D721Med (cell line): ENCODE measurements around the gene GLDC.
"Not testable (repeated sequence)": the region's sequence is repeated elsewhere in the genome, so short reads cannot be mapped to it uniquely, and the experiment has no call there.

Experiments
- DNase-seq: peaks from one replicate; pipeline ENCODE4 v3.0.0; 2011; ENCODE audit warnings: low spot score; ENCODE audit not compliant: insufficient read length
- FAIRE-seq: peaks from 2 replicates; lab custom pipeline; 2011; peaks lifted over from hg19 to GRCh38; lab: Jason Lieb, UNC
- CTCF ChIP-seq: IDR thresholded peaks from 2 replicates; pipeline ENCODE4 v1.5.1; 2012; ENCODE audit warnings: mild to moderate bottlenecking, control low read depth; ENCODE audit not compliant: insufficient read depth; ENCODE audit errors: missing control alignments

Gene GLDC

GRCh38 chr9:6633378-6633777, 12.2 kb downstream of the GLDC start:
- DNase-seq, result no peak
- FAIRE-seq, result no peak
- no peak for TF ChIP-seq CTCF

GRCh38 chr9:6632516-6633183, 12.9 kb downstream of the GLDC start:
- no peak for FAIRE-seq
- TF ChIP-seq CTCF, result no peak
- DNase-seq, result no peak

- TF ChIP-seq CTCF, result no peak
- FAIRE-seq, result no peak
- DNase-seq, result no peak
These were observed 14.4 kb downstream of the GLDC start for GRCh38 chr9:6631207-6631512.

- no peak for TF ChIP-seq CTCF
- no peak for FAIRE-seq
- no peak for DNase-seq
These were observed 14.9 kb downstream of the GLDC start for GRCh38 chr9:6630502-6631206.

- no peak for TF ChIP-seq CTCF
- DNase-seq, result no peak
- FAIRE-seq, result no peak
These were observed 16.8 kb downstream of the GLDC start for GRCh38 chr9:6628704-6629103.

- FAIRE-seq (no peak), DNase-seq (no peak)
- no peak for TF ChIP-seq CTCF
These were observed 20.2 kb downstream of the GLDC start for GRCh38 chr9:6625363-6625762.

- not testable (repeated sequence) for DNase-seq, FAIRE-seq
These were observed 22.7 kb downstream of the GLDC start for GRCh38 chr9:6622784-6623183.
